H9 (cell line): ENCODE measurements around the gene HBA1. TPM values are rescaled to one million over a fixed set of nuclear protein-coding genes. Genes with fewer than 3 reads are reported as not detected.

Experiments used
- DNase-seq: peaks from one replicate; pipeline ENCODE4 v3.0.0-alpha.2; 2017
- H2AFZ ChIP-seq: one replicate; pipeline ENCODE4 v1.6.1; 2013; ENCODE audit warnings: mild to moderate bottlenecking, low read length, control low read depth, moderate library complexity
- H2AK5ac ChIP-seq: 2 replicates; pipeline ENCODE4 v1.6.1; 2013; ENCODE audit warnings: low read length, control low read depth, mixed read lengths; ENCODE audit not compliant: insufficient read length
- H2BK120ac ChIP-seq: one replicate; pipeline ENCODE4 v1.6.1; 2013; ENCODE audit warnings: low read depth, mild to moderate bottlenecking, low read length, control low read depth, inconsistent platforms; ENCODE audit not compliant: poor library complexity, severe bottlenecking
- H2BK12ac ChIP-seq: 2 replicates; pipeline ENCODE4 v1.6.1; 2013; ENCODE audit warnings: low read length, control low read depth, mixed read lengths, low read depth; ENCODE audit not compliant: insufficient read length
- H2BK15ac ChIP-seq: 2 replicates; pipeline ENCODE4 v1.6.1; 2013; ENCODE audit warnings: low read depth, low read length, control low read depth
- H2BK20ac ChIP-seq: one replicate; pipeline ENCODE4 v1.6.1; 2013; ENCODE audit warnings: low read depth, mild to moderate bottlenecking, low read length, control low read depth, inconsistent platforms; ENCODE audit not compliant: poor library complexity, severe bottlenecking
- H2BK5ac ChIP-seq: 2 replicates; pipeline ENCODE4 v1.6.1; 2013; ENCODE audit warnings: low read length, control low read depth, mixed read lengths; ENCODE audit not compliant: insufficient read length
- H3K14ac ChIP-seq: 2 replicates; pipeline ENCODE4 v1.6.1; 2013; ENCODE audit warnings: low read length, control low read depth; ENCODE audit not compliant: insufficient read depth
- H3K18ac ChIP-seq: 2 replicates; pipeline ENCODE4 v1.6.1; 2013; ENCODE audit warnings: low read depth, mild to moderate bottlenecking, mixed read lengths, low read length, control low read depth; ENCODE audit not compliant: insufficient read length
- H3K23ac ChIP-seq: 2 replicates; pipeline ENCODE4 v1.6.1; 2013; ENCODE audit warnings: low read length, control low read depth, mixed read lengths, low read depth; ENCODE audit not compliant: insufficient read length
- H3K23me2 ChIP-seq: 2 replicates; pipeline ENCODE4 v1.6.1; 2013; ENCODE audit warnings: low read depth, mild to moderate bottlenecking, mixed read lengths, low read length, control low read depth; ENCODE audit not compliant: insufficient read length, poor library complexity, severe bottlenecking
- H3K27ac ChIP-seq: 2 replicates; pipeline ENCODE4 v1.5.1; 2013; ENCODE audit warnings: low read length, control low read depth, mixed read lengths, low read depth; ENCODE audit not compliant: insufficient read length
- H3K27me3 ChIP-seq: 2 replicates; pipeline ENCODE4 v1.6.1; 2013; ENCODE audit warnings: low read length, control low read depth, inconsistent platforms; ENCODE audit not compliant: insufficient read depth
- H3K4ac ChIP-seq: 2 replicates; pipeline ENCODE4 v1.6.1; 2013; ENCODE audit warnings: low read depth, mild to moderate bottlenecking, control low read depth, inconsistent platforms, low read length, moderate library complexity
- H3K4me1 ChIP-seq: 2 replicates; pipeline ENCODE4 v1.6.1; 2013; ENCODE audit warnings: low read length, control low read depth, inconsistent platforms; ENCODE audit not compliant: insufficient read depth
- H3K4me2 ChIP-seq: 2 replicates; pipeline ENCODE4 v1.6.1; 2013; ENCODE audit warnings: low read length, control low read depth, mixed read lengths; ENCODE audit not compliant: insufficient read length, insufficient read depth
- H3K56ac ChIP-seq: 2 replicates; pipeline ENCODE4 v1.6.1; 2013; ENCODE audit warnings: low read depth, mild to moderate bottlenecking, mixed read lengths, low read length, control low read depth; ENCODE audit not compliant: insufficient read length
- H3K79me1 ChIP-seq: 2 replicates; pipeline ENCODE4 v1.6.1; 2013; ENCODE audit warnings: low read depth, mild to moderate bottlenecking, moderate library complexity, low read length, control low read depth, inconsistent platforms; ENCODE audit not compliant: insufficient read depth, poor library complexity, severe bottlenecking
- H3K79me2 ChIP-seq: 2 replicates; pipeline ENCODE4 v1.6.1; 2013; ENCODE audit warnings: low read length, control low read depth, inconsistent platforms; ENCODE audit not compliant: insufficient read depth
- H3K9ac ChIP-seq: 2 replicates; pipeline ENCODE4 v1.6.1; 2013; ENCODE audit warnings: low read length, control low read depth, mixed read lengths; ENCODE audit not compliant: insufficient read length; ENCODE audit errors: extremely low read depth
- H3K9me3 ChIP-seq: one replicate; pipeline ENCODE4 v1.6.1; 2013; ENCODE audit warnings: low read depth, low read length, inconsistent platforms; ENCODE audit not compliant: control insufficient read depth
- H3T11ph ChIP-seq: one replicate; pipeline ENCODE4 v1.6.1; 2013; ENCODE audit warnings: mild to moderate bottlenecking, low read length, control low read depth, inconsistent platforms
- H4K20me1 ChIP-seq: one replicate; pipeline ENCODE4 v1.6.1; 2013; ENCODE audit not compliant: control insufficient read depth, insufficient read length, insufficient read depth
- H4K5ac ChIP-seq: 2 replicates; pipeline ENCODE4 v1.6.1; 2013; ENCODE audit warnings: low read depth, mild to moderate bottlenecking, mixed read lengths, low read length, control low read depth; ENCODE audit not compliant: insufficient read length
- H4K8ac ChIP-seq: replicated peaks from 2 replicates; pipeline ENCODE4 v1.6.1; 2013; ENCODE audit warnings: low read length, control low read depth, mixed read lengths, low read depth; ENCODE audit not compliant: insufficient read length
- H4K91ac ChIP-seq: 2 replicates; pipeline ENCODE4 v1.6.1; 2013; ENCODE audit warnings: low read depth, mild to moderate bottlenecking, moderate library complexity, mixed read lengths, low read length, control low read depth; ENCODE audit not compliant: insufficient read length
- H3K27ac Mint-ChIP-seq, 3 experiments: 2 replicates in 2 of 3; 3 replicates in 1 of 3; pipeline ENCODE4 v1.8.0; 2020 to 2021; ENCODE audit warnings: mixed read lengths in 3 of 3, mild to moderate bottlenecking in 1 of 3, moderate library complexity in 1 of 3
- H3K27me3 Mint-ChIP-seq: 2 replicates; pipeline ENCODE4 v1.8.0; 2021; ENCODE audit warnings: low read depth, mild to moderate bottlenecking, moderate library complexity, mixed read lengths
- H3K36me3 Mint-ChIP-seq, 3 experiments: 2 replicates in 2 of 3; 3 replicates in 1 of 3; pipeline ENCODE4 v1.8.0; 2020 to 2021; ENCODE audit warnings: low read depth in 3 of 3, mixed read lengths in 3 of 3; ENCODE audit not compliant: insufficient read depth in 1 of 3
- H3K4me1 Mint-ChIP-seq, 2 experiments: 2 replicates each; pipeline ENCODE4 v1.8.0; 2020; ENCODE audit warnings: mixed read lengths in 2 of 2
- H3K4me3 Mint-ChIP-seq, 2 experiments: 2 replicates in 1 of 2; 3 replicates in 1 of 2; pipeline ENCODE4 v1.8.0; 2020 to 2021; ENCODE audit warnings: mild to moderate bottlenecking in 2 of 2, mixed read lengths in 2 of 2, moderate library complexity in 1 of 2
- H3K9me3 Mint-ChIP-seq, 2 experiments: 2 replicates in 1 of 2; 3 replicates in 1 of 2; pipeline ENCODE4 v1.8.0; 2020; ENCODE audit warnings: mild to moderate bottlenecking in 2 of 2, mixed read lengths in 2 of 2, moderate library complexity in 1 of 2
- CTCF ChIP-seq: fragments of 200-600 bp; sonication (generic); conservative IDR thresholded peaks from 3 replicates; pipeline ENCODE4 v1.8.0; 2021; ENCODE audit warnings: antibody characterized with exemption, mild to moderate bottlenecking
- WGBS: extraction: QIAGEN DNeasy Blood & Tissue Kit; methylation state at CpG from one replicate; pipeline ENCODE4 v1.1.7; 2013; ENCODE audit warnings: missing lambda C conversion rate, low lambda C conversion rate, mixed read lengths; ENCODE audit not compliant: insufficient read length; ENCODE audit errors: extremely low coverage; 5-methylcytosine and 5-hydroxymethylcytosine counted together
- total RNA-seq: library from RNA; stranded (reverse); gene quantifications from 2 replicates; pipeline ENCODE4 v1.2.1, GENCODE V29; 2021

HBA1 gene
- total RNA-seq, 1 experiment from 2014 or later = 7.2 TPM

DNA sequence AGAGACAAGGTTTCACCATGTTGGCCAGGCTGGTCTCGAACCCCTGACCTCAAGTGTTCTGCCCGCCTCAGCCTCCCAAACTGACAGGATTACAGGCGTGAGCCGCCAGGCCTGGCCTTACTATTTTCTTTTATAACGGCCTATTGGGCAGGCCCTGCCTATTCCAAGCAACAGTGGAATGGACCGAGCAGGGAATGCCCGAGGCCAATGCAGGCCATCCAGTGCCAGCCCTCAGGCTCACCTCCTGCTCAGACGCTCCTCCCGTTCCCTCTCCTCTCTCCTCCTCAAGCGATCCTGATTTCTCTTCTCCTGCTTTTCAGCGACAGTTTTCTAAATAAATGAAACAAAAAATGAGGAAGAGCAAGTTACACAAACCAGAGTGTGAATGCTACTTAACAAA, 16.2 kb downstream of the HBA1 start:
- Histone ChIP-seq H3K23ac (no peak overlapping the region), H3K79me1 (no peaks in the 10 kb centered on the region), H2AK5ac (no peak overlapping the region), H3K4me2 (no peak overlapping the region), H2BK20ac (no peak overlapping the region), H2AFZ (no peak overlapping the region), H4K20me1 (peaks cover 2% of the 10 kb centered on the region), H3K79me2 (no peaks in the 10 kb centered on the region), H3T11ph (no peak overlapping the region), H2BK5ac (no peak overlapping the region), H2BK12ac (no peak overlapping the region), H3K14ac (no peak overlapping the region), H4K5ac (no peak overlapping the region), H3K9ac (no peak overlapping the region), H2BK15ac (no peak overlapping the region), H3K9me3 (no peaks in the 10 kb centered on the region), H3K18ac (no peak overlapping the region), H4K8ac (no peak overlapping the region), H3K27ac (no peak overlapping the region), H3K4me1 (no peaks in the 10 kb centered on the region), H3K56ac (no peak overlapping the region), H3K23me2 (no peaks in the 10 kb centered on the region), H3K27me3 (no peaks in the 10 kb centered on the region), H2BK120ac (no peak overlapping the region), H3K4ac (no peak overlapping the region), H4K91ac (no peak overlapping the region)
- Mint-ChIP-seq H3K36me3 (peaks cover 59 to 93% (median 80%) of the 10 kb centered on the region in 3 experiments), H3K9me3 (no peaks in the 10 kb centered on the region), H3K4me3 (no peak overlapping the region; a peak in 1 of 5 replicates), H3K27me3 (no peaks in the 10 kb centered on the region), H3K4me1 (no peaks in the 10 kb centered on the region), H3K27ac (peak overlapping the region in 1 of 3 experiments; percentile 20; a peak in 2 of 7 replicates)
- no peak for TF ChIP-seq CTCF
- WGBS = no CpG with 5 or more reads among the region's 11 CpGs
- no peak for DNase-seq
